KMS-11 (cell line): ENCODE measurements around the gene ADSL.

Experiments used
- H2AFZ ChIP-seq: fragments of 200-600 bp; sonication (generic); 2 replicates; pipeline ENCODE4 v1.6.1; 2016; ENCODE audit warnings: antibody characterized with exemption, mixed run types, low read depth
- H3K27ac ChIP-seq: fragments of 200-600 bp; sonication (generic); 2 replicates; pipeline ENCODE4 v1.6.1; 2016; ENCODE audit warnings: mild to moderate bottlenecking, mixed run types
- H3K27me3 ChIP-seq: fragments of 200-600 bp; sonication (generic); 2 replicates; pipeline ENCODE4 v1.6.1; 2017; ENCODE audit warnings: mild to moderate bottlenecking, low read depth, mixed run types, moderate library complexity; ENCODE audit not compliant: insufficient read depth
- H3K36me3 ChIP-seq: fragments of 200-600 bp; sonication (generic); 2 replicates; pipeline ENCODE4 v1.6.1; 2017; ENCODE audit warnings: mild to moderate bottlenecking, mixed run types; ENCODE audit not compliant: insufficient read depth
- H3K4me1 ChIP-seq: fragments of 200-600 bp; sonication (generic); 2 replicates; pipeline ENCODE4 v1.6.1; 2016; ENCODE audit warnings: mild to moderate bottlenecking, low read depth, mixed run types; ENCODE audit not compliant: poor library complexity, severe bottlenecking
- H3K4me2 ChIP-seq: fragments of 200-600 bp; sonication (generic); 2 replicates; pipeline ENCODE4 v1.7.0; 2016; ENCODE audit warnings: mild to moderate bottlenecking, mixed run types
- H3K4me3 ChIP-seq: fragments of 200-600 bp; sonication (generic); IDR thresholded peaks from 2 replicates; pipeline ENCODE4 v1.6.1; 2017; ENCODE audit warnings: low read depth, low read length, mixed read lengths; ENCODE audit not compliant: insufficient read depth
- H3K79me2 ChIP-seq: fragments of 200-600 bp; sonication (generic); 2 replicates; pipeline ENCODE4 v1.6.1; 2016; ENCODE audit warnings: low read depth, mixed run types; ENCODE audit not compliant: insufficient read depth
- H3K9ac ChIP-seq: fragments of 200-600 bp; sonication (generic); 2 replicates; pipeline ENCODE4 v1.6.1; 2016; ENCODE audit warnings: mild to moderate bottlenecking, mixed run types
- H4K20me1 ChIP-seq: fragments of 200-600 bp; sonication (generic); 2 replicates; pipeline ENCODE4 v1.6.1; 2016; ENCODE audit warnings: mild to moderate bottlenecking, mixed run types; ENCODE audit not compliant: insufficient read depth
- TF ChIP-seq, protein P1 (sequence below): fragments of 200-600 bp; sonication (generic); conservative IDR thresholded peaks from 2 replicates; pipeline ENCODE4 v1.6.1; 2017; ENCODE audit warnings: low read depth, mild to moderate bottlenecking, antibody characterized with exemption, low read length, moderate library complexity, mixed read lengths

The ADSL gene

DNA sequence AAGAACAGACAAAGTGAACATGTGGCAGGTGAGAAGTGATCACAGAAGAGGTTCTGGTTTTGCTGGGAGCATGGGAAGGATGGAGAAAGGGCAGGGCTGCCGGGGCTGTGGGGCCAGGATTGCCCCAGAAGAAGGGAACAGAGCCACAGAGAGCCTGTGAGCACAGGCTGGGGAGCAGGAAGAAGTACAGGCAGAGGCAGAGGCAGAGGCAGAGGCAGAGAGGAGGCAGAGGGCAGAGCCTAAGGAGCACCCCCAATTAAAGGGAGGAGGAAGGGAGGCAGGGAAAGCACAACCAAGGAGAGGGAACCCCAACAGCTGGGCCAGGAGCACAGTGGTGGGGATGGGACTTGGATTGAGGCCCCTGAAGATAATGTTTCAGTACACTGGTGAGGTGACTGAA, 75.6 kb downstream of the ADSL start:
- H4K20me1 ChIP-seq, result no peaks in the 10 kb centered on the region
- no peak overlapping the region for H3K4me3 ChIP-seq
- no peak overlapping the region for H3K4me2 ChIP-seq
- no peak overlapping the region for H3K27ac ChIP-seq
- H3K4me1 ChIP-seq, result peaks cover 12% of the 10 kb centered on the region
- no peaks in the 10 kb centered on the region for H3K79me2 ChIP-seq
- H3K36me3 ChIP-seq, result no peaks in the 10 kb centered on the region
- H3K9ac ChIP-seq, result no peak overlapping the region
- H2AFZ ChIP-seq, result no peak overlapping the region
- TF ChIP-seq, protein P1, sequence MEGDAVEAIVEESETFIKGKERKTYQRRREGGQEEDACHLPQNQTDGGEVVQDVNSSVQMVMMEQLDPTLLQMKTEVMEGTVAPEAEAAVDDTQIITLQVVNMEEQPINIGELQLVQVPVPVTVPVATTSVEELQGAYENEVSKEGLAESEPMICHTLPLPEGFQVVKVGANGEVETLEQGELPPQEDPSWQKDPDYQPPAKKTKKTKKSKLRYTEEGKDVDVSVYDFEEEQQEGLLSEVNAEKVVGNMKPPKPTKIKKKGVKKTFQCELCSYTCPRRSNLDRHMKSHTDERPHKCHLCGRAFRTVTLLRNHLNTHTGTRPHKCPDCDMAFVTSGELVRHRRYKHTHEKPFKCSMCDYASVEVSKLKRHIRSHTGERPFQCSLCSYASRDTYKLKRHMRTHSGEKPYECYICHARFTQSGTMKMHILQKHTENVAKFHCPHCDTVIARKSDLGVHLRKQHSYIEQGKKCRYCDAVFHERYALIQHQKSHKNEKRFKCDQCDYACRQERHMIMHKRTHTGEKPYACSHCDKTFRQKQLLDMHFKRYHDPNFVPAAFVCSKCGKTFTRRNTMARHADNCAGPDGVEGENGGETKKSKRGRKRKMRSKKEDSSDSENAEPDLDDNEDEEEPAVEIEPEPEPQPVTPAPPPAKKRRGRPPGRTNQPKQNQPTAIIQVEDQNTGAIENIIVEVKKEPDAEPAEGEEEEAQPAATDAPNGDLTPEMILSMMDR, result no peak
- no peaks in the 10 kb centered on the region for H3K27me3 ChIP-seq

DNA sequence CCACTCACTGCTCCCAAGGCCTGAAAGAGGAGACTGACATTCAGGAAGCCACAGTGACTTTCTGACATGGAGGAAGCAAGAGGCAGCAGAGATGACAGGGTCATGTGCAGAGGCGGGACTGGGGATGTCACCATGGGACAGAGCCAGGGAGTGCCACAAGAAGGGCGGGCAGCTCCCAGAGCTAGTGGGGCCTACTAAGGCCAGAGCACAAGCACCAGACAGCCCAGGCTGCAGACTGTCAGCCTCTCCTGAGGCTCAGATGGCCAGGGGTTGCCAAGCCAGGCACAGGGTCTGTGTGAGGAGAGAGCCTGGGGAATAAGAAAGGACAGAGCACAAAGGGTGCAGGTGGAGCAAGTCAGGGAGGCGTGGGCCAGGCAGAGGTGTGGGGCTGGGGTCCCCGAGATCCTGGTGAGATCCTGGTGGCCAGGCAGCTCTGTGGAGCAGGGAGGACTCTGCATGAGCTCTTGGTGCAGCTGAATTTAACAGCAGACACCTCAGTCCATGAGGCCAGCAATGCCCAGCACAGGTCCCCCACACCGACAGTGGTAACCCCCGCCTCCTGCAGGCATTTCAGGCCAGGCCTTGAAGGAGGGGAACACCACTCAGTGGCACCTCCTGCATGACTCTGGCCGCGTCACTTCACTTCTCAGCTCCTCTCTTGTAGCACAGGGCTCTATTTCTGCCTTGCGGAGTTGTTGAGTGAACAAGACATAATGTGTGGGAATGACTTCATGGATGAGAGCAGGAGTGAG, 76.4 kb downstream of the ADSL start:
- Histone ChIP-seq H3K4me1 (peaks cover 12% of the 10 kb centered on the region), H3K9ac (no peak overlapping the region), H3K27me3 (no peaks in the 10 kb centered on the region), H3K27ac (no peak overlapping the region), H4K20me1 (no peaks in the 10 kb centered on the region), H3K4me3 (no peak overlapping the region), H3K79me2 (no peaks in the 10 kb centered on the region), H3K36me3 (no peaks in the 10 kb centered on the region), H2AFZ (no peak overlapping the region), H3K4me2 (no peak overlapping the region)
- TF ChIP-seq, protein P1, result no peak

DNA sequence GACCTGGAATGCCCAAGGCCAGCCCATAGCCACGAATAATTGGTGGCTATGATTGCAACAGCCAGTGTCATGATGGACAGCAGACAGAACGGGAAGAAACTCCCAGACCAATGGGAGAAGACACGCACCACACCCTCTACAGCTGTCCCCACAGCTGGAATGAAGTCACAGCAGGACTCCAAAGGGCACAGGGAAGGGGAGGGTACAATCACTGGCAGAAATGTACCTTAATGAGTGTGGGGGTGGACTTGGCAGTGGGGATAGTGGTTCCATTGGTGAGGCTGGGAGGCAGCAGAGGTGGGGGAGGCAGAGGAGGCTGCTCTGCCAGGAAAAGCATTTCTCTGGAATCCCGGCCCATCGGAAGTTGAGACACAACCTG, 77.0 kb downstream of the ADSL start:
- no peak overlapping the region for H3K4me3 ChIP-seq
- no peaks in the 10 kb centered on the region for H3K36me3 ChIP-seq
- no peak overlapping the region for H3K27ac ChIP-seq
- no peak overlapping the region for H2AFZ ChIP-seq
- TF ChIP-seq, protein P1, result no peak
- no peaks in the 10 kb centered on the region for H3K79me2 ChIP-seq
- no peak overlapping the region for H3K9ac ChIP-seq
- no peaks in the 10 kb centered on the region for H3K27me3 ChIP-seq
- H3K4me1 ChIP-seq, result peaks cover 12% of the 10 kb centered on the region
- no peaks in the 10 kb centered on the region for H4K20me1 ChIP-seq
- no peak overlapping the region for H3K4me2 ChIP-seq

DNA sequence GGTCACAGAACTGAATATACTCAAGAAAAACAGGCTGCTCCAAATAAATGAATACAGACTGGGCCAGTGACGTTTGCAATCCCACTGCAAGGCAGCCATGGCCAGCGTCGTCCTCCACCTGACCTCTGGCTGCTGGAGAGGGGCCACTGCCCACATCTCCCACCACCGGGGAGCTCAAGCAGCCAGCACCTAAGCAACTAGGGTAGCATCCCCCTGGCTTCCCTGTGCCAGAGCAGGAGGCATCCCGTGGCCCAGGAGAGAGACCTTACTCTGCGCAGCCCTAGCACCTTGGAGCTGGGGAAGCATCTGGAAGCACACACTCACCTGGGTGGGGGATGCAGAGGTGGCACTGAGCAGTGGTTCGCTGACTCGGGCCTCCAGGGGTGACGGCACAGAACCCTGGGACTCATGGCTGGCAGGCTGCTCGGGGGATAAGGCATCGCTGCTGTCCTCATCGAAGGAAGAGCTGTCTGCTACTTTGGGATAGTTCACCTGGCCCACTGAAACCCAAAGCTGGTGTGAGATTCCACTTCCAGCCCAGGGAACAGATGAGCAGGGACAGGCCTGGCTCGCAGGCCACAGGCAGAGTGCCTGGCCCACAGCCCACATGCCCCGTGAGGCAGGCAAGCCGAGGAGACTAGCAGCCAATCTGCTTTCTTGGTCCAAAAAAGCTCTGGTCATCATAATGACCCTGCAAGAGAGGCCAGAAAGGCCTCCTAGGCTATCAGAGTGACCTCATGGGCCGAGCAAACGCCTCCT, 77.8 kb downstream of the ADSL start:
- H3K4me2 ChIP-seq, result no peak overlapping the region
- H3K27ac ChIP-seq, result no peak overlapping the region
- H3K4me1 ChIP-seq, result peaks cover 12% of the 10 kb centered on the region
- TF ChIP-seq, protein P1, result no peak
- H3K27me3 ChIP-seq, result no peaks in the 10 kb centered on the region
- H2AFZ ChIP-seq, result no peak overlapping the region
- no peaks in the 10 kb centered on the region for H4K20me1 ChIP-seq
- H3K79me2 ChIP-seq, result no peaks in the 10 kb centered on the region
- H3K9ac ChIP-seq, result no peak overlapping the region
- no peak overlapping the region for H3K4me3 ChIP-seq
- H3K36me3 ChIP-seq, result no peaks in the 10 kb centered on the region
